OCI-LY7 (cell line): ENCODE results near the gene SLC5A8. TPM values are rescaled to one million over a fixed set of nuclear protein-coding genes. Genes with fewer than 3 reads are reported as not detected.

Experiments used
- BruUV-seq: library from RNA; stranded (reverse); fragments of 400-500 nt; replicated peaks from 2 replicates; lab custom pipeline; 2021; lab: Mats Ljungman, UMichigan
- CTCF ChIA-PET: fragments of 300-600 bp; sonication (Branson Sonifier 250); formaldehyde crosslinking; loops from one replicate; lab custom pipeline; 2022; ENCODE audit warnings: antibody characterized with exemption; ENCODE audit not compliant: unreplicated experiment; lab: Charles Lee
- POLR2A ChIA-PET: fragments of 300-600 bp; sonication (Branson Sonifier 250); formaldehyde crosslinking; loops from one replicate; lab custom pipeline; 2022; ENCODE audit warnings: antibody characterized with exemption; lab: Charles Lee
- DNase-seq: peaks from one replicate; pipeline ENCODE4 v3.0.0-alpha.2; 2015; ENCODE audit warnings: low spot score
- H2AFZ ChIP-seq: fragments of 200-600 bp; sonication (generic), shearing (Covaris generic); 2 replicates; pipeline ENCODE4 v1.6.1; 2014; ENCODE audit warnings: mild to moderate bottlenecking, antibody characterized with exemption, low read length, moderate library complexity
- H3K27ac ChIP-seq: fragments of 200-600 bp; sonication (generic); 2 replicates; pipeline ENCODE4 v1.5.1; 2014; ENCODE audit warnings: mixed run types, low read depth, mild to moderate bottlenecking, moderate library complexity, low read length, inconsistent platforms; ENCODE audit not compliant: poor library complexity, severe bottlenecking
- H3K36me3 ChIP-seq: fragments of 200-600 bp; sonication (generic); 2 replicates; pipeline ENCODE4 v1.6.1; 2014; ENCODE audit warnings: mild to moderate bottlenecking, antibody characterized with exemption, low read length, moderate library complexity, mixed read lengths; ENCODE audit not compliant: insufficient read depth
- H3K4me1 ChIP-seq: fragments of 200-600 bp; sonication (generic); 2 replicates; pipeline ENCODE4 v1.5.1; 2014; ENCODE audit warnings: mild to moderate bottlenecking, low read length; ENCODE audit not compliant: insufficient read depth, poor library complexity, severe bottlenecking
- H3K4me2 ChIP-seq: fragments of 200-600 bp; sonication (generic); 2 replicates; pipeline ENCODE4 v1.6.1; 2014; ENCODE audit warnings: mild to moderate bottlenecking, low read length
- H3K4me3 ChIP-seq: fragments of 200-600 bp; sonication (generic); 2 replicates; pipeline ENCODE4 v1.5.1; 2014; ENCODE audit warnings: mild to moderate bottlenecking, low read depth, low read length; ENCODE audit not compliant: poor library complexity, severe bottlenecking
- H3K79me2 ChIP-seq: fragments of 200-600 bp; sonication (generic); 2 replicates; pipeline ENCODE4 v1.6.1; 2016; ENCODE audit warnings: low read depth, mild to moderate bottlenecking, low read length, moderate library complexity, mixed read lengths; ENCODE audit not compliant: insufficient read depth
- H3K9me2 ChIP-seq: fragments of 200-600 bp; sonication (generic); 2 replicates; pipeline ENCODE4 v1.6.1; 2016; ENCODE audit warnings: mild to moderate bottlenecking, low read length, mixed read lengths; ENCODE audit not compliant: insufficient read depth
- H3K9me3 ChIP-seq: fragments of 200-600 bp; sonication (generic); 2 replicates; pipeline ENCODE4 v1.6.1; 2014; ENCODE audit warnings: mild to moderate bottlenecking, mixed run types, low read length, mixed read lengths
- H4K20me1 ChIP-seq: fragments of 200-600 bp; sonication (generic); 2 replicates; pipeline ENCODE4 v1.6.1; 2014; ENCODE audit warnings: mild to moderate bottlenecking, antibody characterized with exemption, low read length, moderate library complexity, mixed read lengths; ENCODE audit not compliant: insufficient read depth
- EZH2phosphoT487 ChIP-seq: fragments of 200-600 bp; sonication (generic); IDR thresholded peaks from 2 replicates; pipeline ENCODE4 v1.6.1; 2018; ENCODE audit warnings: low read depth, borderline replicate concordance, mild to moderate bottlenecking, mixed run types, antibody characterized with exemption, low read length, moderate library complexity, mixed read lengths
- intact Hi-C: fragments of 100-400 bp; cut with micrococcal nuclease; formaldehyde crosslinking; loops from one replicate; pipeline ENCODE4 v1.10.0; 2022; ENCODE audit not compliant: unreplicated experiment
- total RNA-seq, 2 experiments: library from RNA; depleted of rRNA in 1 of 2; stranded (reverse); fragments of >200 nt in 1 of 2; shearing (Covaris generic) in 1 of 2; gene quantifications; 2 replicates each; pipeline ENCODE4 v1.2.3, GENCODE V29; 2014 to 2022
- TF ChIP-seq, protein P1 (sequence below): fragments of 200-600 bp; sonication (generic); conservative IDR thresholded peaks from 2 replicates; pipeline ENCODE4 v1.5.1; 2014; ENCODE audit warnings: mild to moderate bottlenecking, antibody characterized with exemption, low read length, moderate library complexity, mixed read lengths

SLC5A8 gene
- total RNA-seq, 2 experiments from 2014 or later, result not detected

DNA sequence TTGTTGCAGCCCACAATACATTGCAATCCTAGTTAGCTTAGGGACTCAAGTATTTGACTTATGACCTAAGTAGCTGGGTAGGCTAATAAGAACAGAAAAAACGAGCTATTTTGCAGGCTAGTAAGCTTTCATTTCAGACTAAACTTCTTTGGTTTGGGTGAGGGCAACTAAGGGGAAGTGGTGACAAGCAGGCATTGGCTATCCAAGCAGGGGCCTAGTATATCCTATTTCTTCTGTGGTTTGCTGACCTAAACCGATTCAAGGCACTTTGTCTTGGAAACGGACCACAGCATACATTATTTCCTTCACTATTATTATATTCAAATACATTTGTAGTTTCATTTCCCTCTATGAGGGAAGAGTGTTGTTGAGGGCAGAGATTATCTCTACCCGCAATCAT, 21.6 kb upstream of the SLC5A8 start:
- Histone ChIP-seq H3K9me3 (no peaks in the 10 kb centered on the region), H3K4me2 (no peak overlapping the region), H2AFZ (no peak overlapping the region), H4K20me1 (no peaks in the 10 kb centered on the region), H3K36me3 (no peaks in the 10 kb centered on the region), H3K9me2 (no peaks in the 10 kb centered on the region), H3K4me1 (no peaks in the 10 kb centered on the region), H3K4me3 (no peak overlapping the region), H3K27ac (no peak overlapping the region), H3K79me2 (no peaks in the 10 kb centered on the region)
- intact Hi-C loops, result no loop called here
- TF ChIP-seq, protein P1, sequence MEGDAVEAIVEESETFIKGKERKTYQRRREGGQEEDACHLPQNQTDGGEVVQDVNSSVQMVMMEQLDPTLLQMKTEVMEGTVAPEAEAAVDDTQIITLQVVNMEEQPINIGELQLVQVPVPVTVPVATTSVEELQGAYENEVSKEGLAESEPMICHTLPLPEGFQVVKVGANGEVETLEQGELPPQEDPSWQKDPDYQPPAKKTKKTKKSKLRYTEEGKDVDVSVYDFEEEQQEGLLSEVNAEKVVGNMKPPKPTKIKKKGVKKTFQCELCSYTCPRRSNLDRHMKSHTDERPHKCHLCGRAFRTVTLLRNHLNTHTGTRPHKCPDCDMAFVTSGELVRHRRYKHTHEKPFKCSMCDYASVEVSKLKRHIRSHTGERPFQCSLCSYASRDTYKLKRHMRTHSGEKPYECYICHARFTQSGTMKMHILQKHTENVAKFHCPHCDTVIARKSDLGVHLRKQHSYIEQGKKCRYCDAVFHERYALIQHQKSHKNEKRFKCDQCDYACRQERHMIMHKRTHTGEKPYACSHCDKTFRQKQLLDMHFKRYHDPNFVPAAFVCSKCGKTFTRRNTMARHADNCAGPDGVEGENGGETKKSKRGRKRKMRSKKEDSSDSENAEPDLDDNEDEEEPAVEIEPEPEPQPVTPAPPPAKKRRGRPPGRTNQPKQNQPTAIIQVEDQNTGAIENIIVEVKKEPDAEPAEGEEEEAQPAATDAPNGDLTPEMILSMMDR, result no peak
- TF ChIP-seq EZH2phosphoT487, result no peak
- POLR2A ChIA-PET, result interaction anchor here (1.4 kb wide), 1 partner anchor 23 kb away, joined by 4 read pairs; no protein-coding TSS in a partner anchor
- no TSS peak for BruUV-seq
- DNase-seq, result no peak
- CTCF ChIA-PET, result no interaction called here

DNA sequence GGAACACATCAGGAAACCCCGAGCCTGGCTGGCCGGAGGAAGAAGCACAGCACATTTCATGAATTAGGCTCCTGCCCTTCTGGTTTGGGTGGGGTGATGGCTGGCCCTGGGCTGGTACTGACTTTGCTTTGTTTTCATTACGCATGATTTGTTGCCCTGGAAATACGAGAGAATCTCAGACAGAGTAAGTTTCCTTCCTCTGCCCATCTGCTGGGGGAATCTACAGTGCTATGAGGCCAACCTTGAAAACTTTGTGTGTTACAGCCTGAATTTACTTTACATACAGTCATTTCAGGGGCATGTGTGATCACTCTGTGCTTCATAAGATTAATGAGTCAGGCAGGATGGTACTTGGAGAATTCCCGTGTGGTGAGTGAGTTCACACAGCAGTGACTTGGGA, 20.5 kb upstream of the SLC5A8 start:
- H3K9me2 ChIP-seq, result no peaks in the 10 kb centered on the region
- H4K20me1 ChIP-seq, result no peaks in the 10 kb centered on the region
- no peak for DNase-seq
- BruUV-seq, result no TSS peak
- H3K4me3 ChIP-seq, result no peak overlapping the region
- ChIA-PET POLR2A (interaction anchor here (1.4 kb wide), 1 partner anchor 22 kb away, joined by 4 read pairs; no protein-coding TSS in a partner anchor), CTCF (no interaction called here)
- no peaks in the 10 kb centered on the region for H3K4me1 ChIP-seq
- no peak overlapping the region for H3K27ac ChIP-seq
- no peaks in the 10 kb centered on the region for H3K79me2 ChIP-seq
- H2AFZ ChIP-seq, result no peak overlapping the region
- H3K4me2 ChIP-seq, result no peak overlapping the region
- TF ChIP-seq EZH2phosphoT487, result no peak
- TF ChIP-seq, protein P1, result no peak
- H3K36me3 ChIP-seq, result no peaks in the 10 kb centered on the region
- intact Hi-C loops, result no loop called here
- H3K9me3 ChIP-seq, result no peaks in the 10 kb centered on the region

DNA sequence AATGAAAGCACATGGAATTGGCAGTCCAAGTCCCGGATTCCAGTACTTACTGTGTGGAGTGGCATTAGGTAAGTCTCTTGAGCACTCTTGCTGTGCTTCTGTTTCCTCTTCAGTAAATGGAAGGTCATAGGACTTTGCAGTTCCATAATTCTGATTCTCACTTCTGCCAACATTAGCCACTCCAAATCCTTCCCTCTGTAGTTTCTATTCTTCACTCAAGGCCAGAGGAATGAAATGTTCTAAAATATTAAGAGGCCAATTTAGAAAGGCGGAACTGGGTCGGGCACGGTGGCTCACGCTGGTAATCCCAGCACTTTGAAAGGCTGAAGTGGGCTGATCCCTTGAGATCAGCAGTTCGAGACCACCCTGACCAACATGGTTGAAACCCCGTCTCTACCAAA, 19.8 kb upstream of the SLC5A8 start:
- H3K79me2 ChIP-seq, result no peaks in the 10 kb centered on the region
- H3K4me2 ChIP-seq, result no peak overlapping the region
- H3K27ac ChIP-seq, result no peak overlapping the region
- no peaks in the 10 kb centered on the region for H4K20me1 ChIP-seq
- no peak for TF ChIP-seq EZH2phosphoT487
- TF ChIP-seq, protein P1, result no peak
- CTCF ChIA-PET, result no interaction called here
- no peaks in the 10 kb centered on the region for H3K9me2 ChIP-seq
- no TSS peak for BruUV-seq
- no peaks in the 10 kb centered on the region for H3K36me3 ChIP-seq
- H2AFZ ChIP-seq, result no peak overlapping the region
- POLR2A ChIA-PET, result no interaction called here
- intact Hi-C loops, result no loop called here
- no peaks in the 10 kb centered on the region for H3K9me3 ChIP-seq
- no peak overlapping the region for H3K4me3 ChIP-seq
- H3K4me1 ChIP-seq, result no peaks in the 10 kb centered on the region
- DNase-seq, result no peak
